Memory B cell (primary cell): Measurements from ENCODE around the gene DYNLT3.

ENCODE experiments used
- ATAC-seq: fragments of 150-1000 bp; cut with Tn5 transposase; 2 replicates; pipeline ENCODE4 v1.10.0; 2021; ENCODE audit warnings: low read depth, mild to moderate bottlenecking, moderate library complexity
- DNase-seq, 2 donors: peaks; one replicate each; pipeline ENCODE4 v3.0.0; 2022; ENCODE audit warnings: low spot score in 2 of 2
- H3K27ac Mint-ChIP-seq: one replicate; pipeline ENCODE4 v1.8.0; 2022; ENCODE audit warnings: mild to moderate bottlenecking, moderate library complexity, mixed read lengths
- H3K27me3 Mint-ChIP-seq: one replicate; pipeline ENCODE4 v1.8.0; 2022; ENCODE audit warnings: mixed read lengths
- H3K36me3 Mint-ChIP-seq: one replicate; pipeline ENCODE4 v1.8.0; 2022; ENCODE audit warnings: mild to moderate bottlenecking, mixed read lengths
- H3K4me1 Mint-ChIP-seq: one replicate; pipeline ENCODE4 v1.8.0; 2022; ENCODE audit warnings: mixed read lengths
- H3K4me3 Mint-ChIP-seq: one replicate; pipeline ENCODE4 v1.8.0; 2022; ENCODE audit warnings: mild to moderate bottlenecking, moderate library complexity, mixed read lengths
- H3K9me3 Mint-ChIP-seq: one replicate; pipeline ENCODE4 v1.8.0; 2022; ENCODE audit warnings: mixed read lengths

Gene DYNLT3

GRCh38 chrX:37820646-37821045, 26.7 kb downstream of the DYNLT3 start:
- Mint-ChIP-seq H3K27me3 (no peaks in the 10 kb centered on the region), H3K27ac (peak overlapping the region; percentile 38), H3K9me3 (no peaks in the 10 kb centered on the region), H3K36me3 (peaks cover 2% of the 10 kb centered on the region), H3K4me3 (no peak overlapping the region), H3K4me1 (peaks cover 47% of the 10 kb centered on the region)
- DNase-seq = no peak
- ATAC-seq = no peak

GRCh38 chrX:37818031-37818430, 29.3 kb downstream of the DYNLT3 start:
- peak overlapping the region; percentile 99 for H3K27ac Mint-ChIP-seq

GRCh38 chrX:37817579-37817978, 29.8 kb downstream of the DYNLT3 start:
- H3K4me1 Mint-ChIP-seq = peaks cover 33% of the 10 kb centered on the region
- H3K27ac Mint-ChIP-seq = peak overlapping the region; percentile 99
- H3K4me3 Mint-ChIP-seq = peak overlapping the region; percentile 87
- DNase-seq (peak in 1 of 2 donors; percentile 20), ATAC-seq (peak; percentile 57)
- H3K27me3 Mint-ChIP-seq = no peaks in the 10 kb centered on the region
- H3K36me3 Mint-ChIP-seq = peaks cover 2% of the 10 kb centered on the region
- no peaks in the 10 kb centered on the region for H3K9me3 Mint-ChIP-seq

More at GRCh38 chrX:37818031-37818430, 29.3 kb downstream of the DYNLT3 start:
- ATAC-seq = peak; percentile 76
- Mint-ChIP-seq H3K36me3 (peaks cover 2% of the 10 kb centered on the region), H3K9me3 (no peaks in the 10 kb centered on the region), H3K4me3 (peak overlapping the region; percentile 83), H3K27me3 (no peaks in the 10 kb centered on the region), H3K4me1 (peaks cover 36% of the 10 kb centered on the region)
- peak in 1 of 2 donors; percentile 33 for DNase-seq

GRCh38 chrX:37817176-37817575, 30.2 kb downstream of the DYNLT3 start:
- Mint-ChIP-seq H3K4me1 (peaks cover 33% of the 10 kb centered on the region), H3K27ac (peak overlapping the region; percentile 99), H3K27me3 (no peaks in the 10 kb centered on the region), H3K9me3 (no peaks in the 10 kb centered on the region), H3K36me3 (peaks cover 3% of the 10 kb centered on the region), H3K4me3 (peak overlapping the region; percentile 87)
- DNase-seq = peak in 1 of 2 donors; percentile 2
- peak; percentile 3 for ATAC-seq

GRCh38 chrX:37816766-37817165, 30.6 kb downstream of the DYNLT3 start:
- DNase-seq = peak in 1 of 2 donors; percentile 10
- H3K4me1 Mint-ChIP-seq = peaks cover 35% of the 10 kb centered on the region
- H3K4me3 Mint-ChIP-seq = peak overlapping the region; percentile 87
- peak; percentile 44 for ATAC-seq
- no peaks in the 10 kb centered on the region for H3K27me3 Mint-ChIP-seq
- no peaks in the 10 kb centered on the region for H3K9me3 Mint-ChIP-seq
- H3K27ac Mint-ChIP-seq = peak overlapping the region; percentile 99
- peaks cover 4% of the 10 kb centered on the region for H3K36me3 Mint-ChIP-seq

- ATAC-seq (no peak), DNase-seq (no peak)
- no peaks in the 10 kb centered on the region for H3K27me3 Mint-ChIP-seq
- H3K9me3 Mint-ChIP-seq = no peaks in the 10 kb centered on the region
- peak overlapping the region; percentile 99 for H3K27ac Mint-ChIP-seq
- H3K4me3 Mint-ChIP-seq = peak overlapping the region; percentile 32
- H3K36me3 Mint-ChIP-seq = peaks cover 8% of the 10 kb centered on the region
- peaks cover 34% of the 10 kb centered on the region for H3K4me1 Mint-ChIP-seq
Measured at GRCh38 chrX:37815366-37815765, 32.0 kb downstream of the DYNLT3 start.

GRCh38 chrX:37813570-37813969, 33.8 kb downstream of the DYNLT3 start:
- Mint-ChIP-seq H3K4me3 (no peak overlapping the region), H3K27ac (peak overlapping the region; percentile 86), H3K9me3 (no peaks in the 10 kb centered on the region), H3K36me3 (peaks cover 14% of the 10 kb centered on the region), H3K27me3 (no peaks in the 10 kb centered on the region), H3K4me1 (peaks cover 31% of the 10 kb centered on the region)
- DNase-seq (no peak), ATAC-seq (no peak)

- ATAC-seq (no peak), DNase-seq (no peak)
- peaks cover 16% of the 10 kb centered on the region for H3K36me3 Mint-ChIP-seq
- H3K27me3 Mint-ChIP-seq = no peaks in the 10 kb centered on the region
- H3K4me3 Mint-ChIP-seq = peak overlapping the region; percentile 22
- H3K27ac Mint-ChIP-seq = peak overlapping the region; percentile 77
- peaks cover 28% of the 10 kb centered on the region for H3K4me1 Mint-ChIP-seq
- no peaks in the 10 kb centered on the region for H3K9me3 Mint-ChIP-seq
Measured at GRCh38 chrX:37812110-37812509, 35.3 kb downstream of the DYNLT3 start.

- DNase-seq = no peak
- no peaks in the 10 kb centered on the region for H3K9me3 Mint-ChIP-seq
- H3K27ac Mint-ChIP-seq = peak overlapping the region; percentile 79
- H3K36me3 Mint-ChIP-seq = peaks cover 18% of the 10 kb centered on the region
- H3K4me3 Mint-ChIP-seq = no peak overlapping the region
- peaks cover 21% of the 10 kb centered on the region for H3K4me1 Mint-ChIP-seq
- no peak for ATAC-seq
- no peaks in the 10 kb centered on the region for H3K27me3 Mint-ChIP-seq
Measured at GRCh38 chrX:37809970-37810369, 37.4 kb downstream of the DYNLT3 start.

GRCh38 chrX:37803057-37803456, 44.3 kb downstream of the DYNLT3 start:
- no peak for DNase-seq
- no peak overlapping the region for H3K4me3 Mint-ChIP-seq
- peaks cover 16% of the 10 kb centered on the region for H3K36me3 Mint-ChIP-seq
- ATAC-seq = no peak
- no peaks in the 10 kb centered on the region for H3K27me3 Mint-ChIP-seq
- no peaks in the 10 kb centered on the region for H3K9me3 Mint-ChIP-seq
- H3K27ac Mint-ChIP-seq = no peak overlapping the region
- H3K4me1 Mint-ChIP-seq = peaks cover 7% of the 10 kb centered on the region

GRCh38 chrX:37802028-37802427, 45.3 kb downstream of the DYNLT3 start:
- ATAC-seq = no peak
- Mint-ChIP-seq H3K36me3 (peaks cover 15% of the 10 kb centered on the region), H3K9me3 (no peaks in the 10 kb centered on the region), H3K27ac (peak overlapping the region; percentile 87), H3K4me3 (no peak overlapping the region), H3K27me3 (no peaks in the 10 kb centered on the region), H3K4me1 (peaks cover 7% of the 10 kb centered on the region)
- no peak for DNase-seq

- Mint-ChIP-seq H3K9me3 (no peaks in the 10 kb centered on the region), H3K36me3 (peaks cover 17% of the 10 kb centered on the region), H3K4me3 (no peak overlapping the region), H3K27ac (peak overlapping the region; percentile 87), H3K27me3 (no peaks in the 10 kb centered on the region), H3K4me1 (peaks cover 6% of the 10 kb centered on the region)
- no peak for DNase-seq
- no peak for ATAC-seq
Measured at GRCh38 chrX:37800717-37801116, 46.7 kb downstream of the DYNLT3 start.

- Mint-ChIP-seq H3K27me3 (no peaks in the 10 kb centered on the region), H3K36me3 (peaks cover 20% of the 10 kb centered on the region), H3K4me3 (no peak overlapping the region), H3K4me1 (peaks cover 11% of the 10 kb centered on the region), H3K27ac (peak overlapping the region; percentile 87), H3K9me3 (no peaks in the 10 kb centered on the region)
- DNase-seq (no peak), ATAC-seq (no peak)
Measured at GRCh38 chrX:37799936-37800335, 47.4 kb downstream of the DYNLT3 start.

GRCh38 chrX:37796805-37797204, 50.6 kb downstream of the DYNLT3 start:
- Mint-ChIP-seq H3K27ac (peak overlapping the region; percentile 55), H3K36me3 (peaks cover 20% of the 10 kb centered on the region), H3K4me1 (peaks cover 19% of the 10 kb centered on the region), H3K27me3 (no peaks in the 10 kb centered on the region), H3K9me3 (no peaks in the 10 kb centered on the region), H3K4me3 (peak overlapping the region; percentile 14)
- ATAC-seq (peak; percentile 96), DNase-seq (peak; percentile 39 to 42)

GRCh38 chrX:37796310-37796709, 51.1 kb downstream of the DYNLT3 start:
- no peaks in the 10 kb centered on the region for H3K27me3 Mint-ChIP-seq
- ATAC-seq = no peak
- peak overlapping the region; percentile 77 for H3K27ac Mint-ChIP-seq
- H3K9me3 Mint-ChIP-seq = no peaks in the 10 kb centered on the region
- DNase-seq = no peak
- peak overlapping the region; percentile 43 for H3K4me3 Mint-ChIP-seq
- peaks cover 21% of the 10 kb centered on the region for H3K36me3 Mint-ChIP-seq
- peaks cover 21% of the 10 kb centered on the region for H3K4me1 Mint-ChIP-seq
